ENCODE measurements around the gene CAPN15.

DNA sequence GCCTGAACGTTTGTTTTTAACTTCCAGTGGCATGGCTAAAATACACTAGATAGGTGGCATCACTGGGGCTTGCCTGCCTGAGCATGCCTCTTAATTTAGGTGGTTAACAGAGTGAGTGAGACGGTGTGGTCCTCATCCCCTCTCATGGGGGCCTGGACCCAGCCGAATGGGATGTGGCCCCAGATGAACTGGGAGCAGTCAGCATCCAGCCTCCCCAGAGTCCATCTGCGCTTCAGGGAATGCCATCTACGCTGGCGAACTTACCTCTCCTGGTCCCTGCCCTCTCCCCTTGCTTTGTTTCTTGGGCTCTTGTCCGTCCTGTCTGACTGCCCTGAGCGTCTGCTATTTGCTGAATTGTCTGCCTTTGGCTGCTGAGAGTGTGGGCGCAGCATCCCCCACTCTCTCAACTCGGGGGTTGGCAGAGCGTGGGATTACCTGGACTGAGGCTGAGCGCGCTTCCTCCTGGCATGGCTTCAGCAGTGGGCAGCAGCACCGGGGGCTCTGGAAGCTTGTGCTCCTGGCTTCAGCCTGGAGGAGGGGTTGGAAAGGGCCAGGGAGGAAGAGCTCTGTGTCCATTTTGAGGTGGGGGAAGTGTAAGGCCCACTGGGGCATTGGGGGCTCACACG is 64.5 kb downstream of the CAPN15 start:
- TF ChIP-seq CTCF (IDR thresholded peaks at IDR 0.05 in 4 of 5, conservative IDR thresholded peaks at IDR 0.05 in 1 of 5) = no peak
- no peak for TF ChIP-seq POLR2A (IDR thresholded peaks at IDR 0.05)
